ENCODE measurements around the gene POR. TPM values are rescaled to one million over a fixed set of nuclear protein-coding genes. Genes with fewer than 3 reads are reported as not detected.

Gene POR
- total and polyA plus RNA-seq, 7 experiments from 2014 or later = 41.6 to 72.3 (median 69.2) TPM

GRCh38 chr7:75993689-75994387 is 78.9 kb downstream of the POR start:
- CTCF ChIA-PET = interaction anchor here (1.1 kb wide), 1 partner anchor 65 kb away, joined by 5 read pairs; no protein-coding TSS in a partner anchor
- H3K4me3 ChIP-seq (ENCODE audit: low read length) = peak overlapping the region; percentile 84

GRCh38 chr7:75994388-75995051 is 79.6 kb downstream of the POR start, which contains the start of gene TMEM120A:
TMEM120A (minus strand) TSS chr7:75994595; CDS start chr7:75994570, 25 bp downstream.
- Mint-ChIP-seq H3K27ac (peak within 1 kb of the TSS in 5 of 9 donors; percentile 48 to 65 (median 55)), H3K4me1 (peaks cover 12 to 37% (median 34%) of the 10 kb centered on the region in 7 donors), H3K27me3 (no peaks in the 10 kb centered on the region), H3K4me3 (peak within 1 kb of the TSS; percentile 62 to 82 (median 76)), H3K36me3 (peaks cover 0 to 21% (median 4%) of the 10 kb centered on the region in 5 donors), H3K9me3 (peaks cover 0 to 1% (median 0%) of the 10 kb centered on the region in 11 donors)
- ATAC-seq (peak; percentile 99), DNase-seq (peak; percentile 87 to 98 (median 92))
- intact Hi-C loops (cut with micrococcal nuclease) = loop anchor here (1.0 kb wide), 6 partner anchors 15 to 256 kb away; partner anchors contain the start of genes MDH2 (in 2 of the 2), POR (in 2 of the 2) and HIP1 (in 1 of the 2)
- peak within 1 kb of the TSS; percentile 84 for H3K4me3 ChIP-seq (ENCODE audit: low read length)
- ChIA-PET CTCF (no interaction called here), POLR2A (interaction anchor here (1.0 to 1.9 kb wide), 3 partner anchors 53 to 116 kb away, joined by 4 to 7 read pairs (median 5); partner anchors contain the start of genes MDH2, RHBDD2 and STYXL1)
- H3K9me3 ChIP-seq (ENCODE audit: control insufficient read depth in 2 of 3, low read length in 3 of 3) = no peaks in the 10 kb centered on the region
- H3K27ac ChIP-seq (ENCODE audit: low read depth, low read length) = peak within 1 kb of the TSS; percentile 80
- H3K36me3 ChIP-seq (ENCODE audit: control insufficient read depth in 2 of 3, insufficient read depth in 3 of 3, low read length in 3 of 3) = peaks cover 0 to 8% (median 0%) of the 10 kb centered on the region in 3 experiments
- no peaks in the 10 kb centered on the region for H3K27me3 ChIP-seq (ENCODE audit: control insufficient read depth in 2 of 2, insufficient read depth in 2 of 2, low read length in 2 of 2)
- H3K4me1 ChIP-seq (ENCODE audit: control insufficient read depth in 2 of 2, insufficient read depth in 2 of 2, low read length in 2 of 2) = peaks cover 6 to 10% of the 10 kb centered on the region in 2 donors

More at GRCh38 chr7:75993689-75994387, 78.9 kb downstream of the POR start:
- Histone ChIP-seq H3K36me3 (ENCODE audit: control insufficient read depth in 2 of 3, insufficient read depth in 3 of 3, low read length in 3 of 3) (peaks cover 0 to 8% (median 0%) of the 10 kb centered on the region in 3 experiments), H3K27ac (ENCODE audit: low read depth, low read length) (peak overlapping the region; percentile 80), H3K9me3 (ENCODE audit: control insufficient read depth in 2 of 3, low read length in 3 of 3) (no peaks in the 10 kb centered on the region), H3K4me1 (ENCODE audit: control insufficient read depth in 2 of 2, insufficient read depth in 2 of 2, low read length in 2 of 2) (peaks cover 6 to 10% of the 10 kb centered on the region in 2 donors), H3K27me3 (ENCODE audit: control insufficient read depth in 2 of 2, insufficient read depth in 2 of 2, low read length in 2 of 2) (no peaks in the 10 kb centered on the region)
- H3K36me3 Mint-ChIP-seq = peaks cover 0 to 18% (median 4%) of the 10 kb centered on the region in 5 donors
- POLR2A ChIA-PET = interaction anchor here (1.1 to 1.9 kb wide), 2 partner anchors 10 to 54 kb away, joined by 3 to 7 read pairs; partner anchors contain the start of genes MDH2 and STYXL1
- DNase-seq (peak in 2 of 9 donors; percentile 13 to 20), ATAC-seq (peak; percentile 9)
- H3K4me3 Mint-ChIP-seq = peak overlapping the region; percentile 58 to 82 (median 74)
- H3K27me3 Mint-ChIP-seq = no peaks in the 10 kb centered on the region
- peak overlapping the region in 4 of 9 donors; percentile 23 to 55 (median 46) for H3K27ac Mint-ChIP-seq
- peaks cover 12 to 40% (median 34%) of the 10 kb centered on the region in 7 donors for H3K4me1 Mint-ChIP-seq
- intact Hi-C loops (cut with micrococcal nuclease) = loop anchor here (1.0 kb wide), 6 partner anchors 15 to 256 kb away; partner anchors contain the start of genes MDH2 (in 2 of the 2), POR (in 2 of the 2) and HIP1 (in 1 of the 2)
- H3K9me3 Mint-ChIP-seq = peaks cover 0 to 1% (median 0%) of the 10 kb centered on the region in 11 donors

GRCh38 chr7:75995052-75995471 is 80.1 kb downstream of the POR start:
- Mint-ChIP-seq H3K4me1 (peaks cover 12 to 32% (median 29%) of the 10 kb centered on the region in 7 donors), H3K36me3 (peaks cover 0 to 21% (median 4%) of the 10 kb centered on the region in 5 donors), H3K4me3 (peak overlapping the region; percentile 62 to 82 (median 75)), H3K27ac (peak overlapping the region in 3 of 9 donors; percentile 48 to 65 (median 51)), H3K9me3 (peaks cover 0 to 1% (median 0%) of the 10 kb centered on the region in 11 donors), H3K27me3 (no peaks in the 10 kb centered on the region)
- ChIA-PET CTCF (interaction anchor here (0.5 kb wide), 1 partner anchor 364 kb away, joined by 3 read pairs; the partner anchor contains the start of gene YWHAG), POLR2A (interaction anchor here (1.0 to 1.9 kb wide), 3 partner anchors 53 to 117 kb away, joined by 4 to 7 read pairs (median 5); partner anchors contain the start of genes MDH2, RHBDD2 and STYXL1)
- H3K4me1 ChIP-seq (ENCODE audit: control insufficient read depth in 2 of 2, insufficient read depth in 2 of 2, low read length in 2 of 2) = peaks cover 6 to 10% of the 10 kb centered on the region in 2 donors
- H3K27ac ChIP-seq (ENCODE audit: low read depth, low read length) = peak overlapping the region; percentile 49
- H3K27me3 ChIP-seq (ENCODE audit: control insufficient read depth in 2 of 2, insufficient read depth in 2 of 2, low read length in 2 of 2) = no peaks in the 10 kb centered on the region
- DNase-seq = no peak
- no peaks in the 10 kb centered on the region for H3K9me3 ChIP-seq (ENCODE audit: control insufficient read depth in 2 of 3, low read length in 3 of 3)
- intact Hi-C loops (cut with micrococcal nuclease) = no loop called here
- H3K4me3 ChIP-seq (ENCODE audit: low read length) = peak overlapping the region; percentile 84
- H3K36me3 ChIP-seq (ENCODE audit: control insufficient read depth in 2 of 3, insufficient read depth in 3 of 3, low read length in 3 of 3) = peaks cover 0 to 9% (median 0%) of the 10 kb centered on the region in 3 experiments
- ATAC-seq = no peak

GRCh38 chr7:75995996-75996395 is 81.0 kb downstream of the POR start:
- Histone ChIP-seq H3K4me1 (ENCODE audit: control insufficient read depth in 2 of 2, insufficient read depth in 2 of 2, low read length in 2 of 2) (peaks cover 6 to 10% of the 10 kb centered on the region in 2 donors), H3K36me3 (ENCODE audit: control insufficient read depth in 2 of 3, insufficient read depth in 3 of 3, low read length in 3 of 3) (peaks cover 0 to 18% (median 0%) of the 10 kb centered on the region in 3 experiments), H3K27ac (ENCODE audit: low read depth, low read length) (no peak overlapping the region), H3K9me3 (ENCODE audit: control insufficient read depth in 2 of 3, low read length in 3 of 3) (no peaks in the 10 kb centered on the region), H3K27me3 (ENCODE audit: control insufficient read depth in 2 of 2, insufficient read depth in 2 of 2, low read length in 2 of 2) (no peaks in the 10 kb centered on the region), H3K4me3 (ENCODE audit: low read length) (no peak overlapping the region)
- ATAC-seq (no peak), DNase-seq (no peak)
- Mint-ChIP-seq H3K9me3 (no peaks in the 10 kb centered on the region), H3K27ac (peak overlapping the region in 2 of 9 donors; percentile 24 to 28), H3K36me3 (peaks cover 0 to 21% (median 4%) of the 10 kb centered on the region in 5 donors), H3K4me1 (peaks cover 5 to 28% (median 25%) of the 10 kb centered on the region in 7 donors), H3K27me3 (no peaks in the 10 kb centered on the region), H3K4me3 (peak overlapping the region in 8 of 10 donors; percentile 1 to 82 (median 54))
- intact Hi-C loops (cut with micrococcal nuclease) = no loop called here
- POLR2A ChIA-PET = interaction anchor here (0.6 to 1.1 kb wide), 2 partner anchors 13 to 94 kb away, joined by 3 to 4 read pairs; no protein-coding TSS in a partner anchor
- CTCF ChIA-PET = no interaction called here

- H3K27ac Mint-ChIP-seq = peak overlapping the region in 3 of 9 donors; percentile 14 to 28 (median 24)
- no peaks in the 10 kb centered on the region for H3K27me3 Mint-ChIP-seq
- H3K9me3 Mint-ChIP-seq = no peaks in the 10 kb centered on the region
- H3K4me1 Mint-ChIP-seq = peaks cover 5 to 28% (median 24%) of the 10 kb centered on the region in 7 donors
- no peaks in the 10 kb centered on the region for H3K27me3 ChIP-seq (ENCODE audit: control insufficient read depth in 2 of 2, insufficient read depth in 2 of 2, low read length in 2 of 2)
- DNase-seq (no peak), ATAC-seq (no peak)
- H3K4me1 ChIP-seq (ENCODE audit: control insufficient read depth in 2 of 2, insufficient read depth in 2 of 2, low read length in 2 of 2) = peaks cover 6 to 10% of the 10 kb centered on the region in 2 donors
- ChIA-PET CTCF (interaction anchor here (1.5 kb wide), 1 partner anchor 24 kb away, joined by 7 read pairs; no protein-coding TSS in a partner anchor), POLR2A (interaction anchor here (1.1 kb wide), 1 partner anchor 12 kb away, joined by 3 read pairs; no protein-coding TSS in a partner anchor)
- no peaks in the 10 kb centered on the region for H3K9me3 ChIP-seq (ENCODE audit: control insufficient read depth in 2 of 3, low read length in 3 of 3)
- peaks cover 0 to 18% (median 0%) of the 10 kb centered on the region in 3 experiments for H3K36me3 ChIP-seq (ENCODE audit: control insufficient read depth in 2 of 3, insufficient read depth in 3 of 3, low read length in 3 of 3)
- intact Hi-C loops (cut with micrococcal nuclease) = no loop called here
- H3K4me3 Mint-ChIP-seq = peak overlapping the region in 3 of 10 donors; percentile 1 to 67 (median 26)
- no peak overlapping the region for H3K27ac ChIP-seq (ENCODE audit: low read depth, low read length)
- no peak overlapping the region for H3K4me3 ChIP-seq (ENCODE audit: low read length)
- H3K36me3 Mint-ChIP-seq = peaks cover 0 to 23% (median 4%) of the 10 kb centered on the region in 5 donors
Observed at GRCh38 chr7:75996476-75996875, 81.5 kb downstream of the POR start.

Measured in naive thymus-derived CD4-positive, alpha-beta T cell (primary cell).